NCI-H2171 treated with DMSO at 0.1 percent for 48 hours (cell line): ENCODE measurements around the gene FNDC10.
"Not testable (repeated sequence)": the region's sequence is repeated elsewhere in the genome, so short reads cannot be mapped to it uniquely, and the experiment has no call there.

Source experiments
- DNase-seq: peaks from one replicate; lab custom pipeline; 2025; lab: John Stamatoyannopoulos, UW

FNDC10 gene

GRCh38 chr1:1599935-1600860 is at the start of gene FNDC10:
FNDC10 (minus strand) TSS chr1:1600135; CDS start chr1:1600015, 120 bp downstream.
- DNase-seq, result no peak

DNA sequence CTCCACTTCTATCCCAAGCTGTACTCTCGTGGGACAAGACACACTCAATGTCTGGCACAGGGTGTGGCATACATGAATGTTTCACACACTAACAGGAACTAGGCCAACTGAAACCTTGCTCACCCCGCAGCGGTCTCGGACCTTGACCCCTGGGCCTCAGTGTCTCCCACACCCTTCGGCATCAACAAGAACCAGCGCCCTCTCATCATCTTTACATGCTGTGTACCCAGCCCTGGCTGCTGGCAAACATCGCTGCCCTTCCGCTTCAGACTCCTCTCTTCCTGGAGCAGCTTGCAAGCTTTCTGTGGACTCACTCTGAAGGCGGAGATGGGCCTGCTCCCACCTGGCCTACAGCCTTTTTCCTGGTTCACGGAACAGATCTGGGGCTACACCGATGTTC is 48.3 kb upstream of the FNDC10 start:
- not testable (repeated sequence) for DNase-seq

DNA sequence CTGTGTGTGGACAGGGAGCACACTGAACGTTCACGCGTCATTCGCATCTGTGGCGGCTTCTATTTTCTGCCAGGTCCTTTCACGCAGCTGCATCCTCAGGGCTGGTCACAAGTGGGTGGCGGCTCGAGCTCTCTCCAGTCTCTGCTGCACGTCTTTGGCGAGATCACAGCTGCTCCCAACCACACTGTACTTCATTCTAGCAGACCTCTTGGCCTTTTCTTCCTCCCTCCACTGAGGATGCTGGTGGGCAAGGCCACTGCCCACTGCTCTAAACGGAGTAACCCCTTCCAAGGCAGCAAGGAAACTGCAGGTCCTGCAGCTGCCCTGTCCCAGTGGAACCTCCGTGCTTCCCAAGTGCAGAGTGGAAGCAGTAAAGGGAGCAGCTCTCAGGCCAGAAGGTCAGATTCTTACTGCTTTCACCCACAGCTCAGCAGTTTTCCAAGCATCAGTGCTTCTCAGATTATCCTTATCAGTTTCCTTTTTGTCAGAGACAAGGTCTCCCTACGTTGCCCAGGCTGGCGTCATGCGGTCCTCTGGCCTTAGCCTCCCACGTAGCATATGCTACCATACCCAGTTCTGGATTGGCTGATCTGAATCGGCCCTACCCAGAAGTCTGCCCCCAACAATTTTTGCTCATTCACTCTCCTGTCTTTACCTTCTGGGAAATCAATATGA is 47.8 kb upstream of the FNDC10 start:
- not testable (repeated sequence) for DNase-seq

GRCh38 chr1:1646326-1646725 is 46.4 kb upstream of the FNDC10 start:
- not testable (repeated sequence) for DNase-seq

DNA sequence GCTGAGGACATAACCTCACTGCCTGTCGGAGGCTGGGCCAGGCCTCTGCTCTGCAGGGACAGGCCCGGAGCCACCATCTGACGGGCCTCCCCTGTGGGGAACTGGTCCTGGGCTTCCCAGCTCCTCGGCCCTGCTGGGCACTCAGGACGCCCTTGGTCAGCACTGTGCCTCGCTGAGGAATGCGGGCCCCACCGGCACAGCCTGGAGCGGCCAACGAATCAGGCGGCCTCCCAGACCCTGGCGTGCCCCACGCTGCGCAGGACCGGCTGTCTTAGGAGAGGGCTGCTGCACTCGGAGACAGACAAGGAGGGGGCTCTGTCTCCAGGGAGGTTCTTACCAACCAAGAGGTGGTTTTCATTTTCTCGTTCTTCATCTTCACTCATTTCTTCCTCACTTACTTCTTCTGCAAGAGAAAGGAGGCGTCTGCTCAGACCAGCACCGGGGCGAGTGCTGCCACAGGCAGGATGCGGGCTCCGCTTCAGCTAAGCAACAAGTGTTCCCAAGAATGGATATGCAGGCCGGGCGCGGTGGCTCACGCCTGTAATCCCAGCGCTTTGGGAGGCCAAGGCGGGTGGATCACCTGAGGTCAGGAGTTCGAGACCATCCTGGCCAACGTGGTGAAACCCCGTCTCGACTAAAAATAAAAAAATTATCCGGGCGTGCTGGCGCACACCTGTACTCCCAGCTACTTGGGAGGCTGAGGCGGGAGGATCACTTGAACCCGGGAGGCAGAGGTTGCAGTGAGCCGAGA is 41.0 kb upstream of the FNDC10 start:
- not testable (repeated sequence) for DNase-seq

- DNase-seq, result not testable (repeated sequence)
These were observed 40.1 kb upstream of the FNDC10 start for GRCh38 chr1:1640081-1640480.

DNA sequence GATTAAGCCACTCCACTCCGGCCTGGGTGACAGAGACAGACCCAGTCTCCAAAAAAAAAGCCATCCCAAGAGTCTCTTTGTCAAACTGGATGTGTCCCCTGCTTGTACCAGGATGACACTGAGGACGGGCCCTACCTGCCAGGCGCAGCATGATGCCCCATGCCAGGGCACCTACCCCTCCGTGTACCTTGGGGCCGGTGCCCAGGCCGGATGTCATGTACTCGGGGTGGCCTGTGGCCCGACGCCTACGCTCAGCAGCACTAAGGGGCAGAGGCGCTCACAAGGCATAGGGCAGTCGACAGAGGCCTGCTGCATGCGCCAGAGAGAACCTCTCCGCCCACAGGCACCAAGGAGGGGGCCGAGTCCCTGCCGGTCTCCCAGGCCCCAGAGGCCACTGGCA is 39.4 kb upstream of the FNDC10 start:
- not testable (repeated sequence) for DNase-seq

DNA sequence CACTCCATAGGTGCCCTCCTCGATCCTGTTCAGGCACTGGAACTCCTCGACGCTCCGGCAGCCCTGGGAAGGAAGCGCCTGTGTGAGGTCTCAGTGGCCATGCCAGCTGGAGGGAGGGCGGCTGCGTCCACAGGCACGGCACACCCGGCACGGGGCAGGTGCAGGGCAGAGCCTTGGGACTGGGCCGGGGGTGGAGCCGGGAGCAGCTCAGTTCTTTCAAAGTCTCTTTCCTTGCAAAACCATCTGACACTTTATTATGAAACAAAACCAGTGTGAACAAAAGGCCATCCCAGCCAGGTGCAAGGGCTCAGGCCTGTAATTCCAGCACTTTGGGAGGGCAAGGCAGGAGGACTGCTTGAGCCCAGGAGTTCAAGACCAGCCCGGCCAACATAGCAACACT is 38.6 kb upstream of the FNDC10 start:
- not testable (repeated sequence) for DNase-seq

DNA sequence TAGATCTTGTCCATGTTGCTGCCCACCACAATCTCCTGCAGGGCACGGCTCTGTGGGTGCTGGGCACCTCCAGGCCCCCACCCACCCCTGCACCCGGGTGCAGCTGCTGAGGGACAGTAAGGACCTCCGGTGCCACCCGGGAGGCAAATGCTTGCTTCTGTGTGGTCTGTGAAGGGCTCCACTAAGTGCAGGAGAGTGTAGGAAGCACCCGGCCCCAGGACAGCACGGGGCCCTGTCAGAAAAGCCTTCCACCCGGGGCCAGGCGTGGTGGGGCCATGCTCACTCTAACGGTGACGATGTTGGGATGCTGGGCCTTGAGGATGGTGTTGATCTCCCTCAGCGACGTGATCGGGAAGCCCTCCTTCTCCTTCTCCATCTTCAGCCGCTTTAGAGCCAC is 37.5 kb upstream of the FNDC10 start:
- not testable (repeated sequence) for DNase-seq

DNA sequence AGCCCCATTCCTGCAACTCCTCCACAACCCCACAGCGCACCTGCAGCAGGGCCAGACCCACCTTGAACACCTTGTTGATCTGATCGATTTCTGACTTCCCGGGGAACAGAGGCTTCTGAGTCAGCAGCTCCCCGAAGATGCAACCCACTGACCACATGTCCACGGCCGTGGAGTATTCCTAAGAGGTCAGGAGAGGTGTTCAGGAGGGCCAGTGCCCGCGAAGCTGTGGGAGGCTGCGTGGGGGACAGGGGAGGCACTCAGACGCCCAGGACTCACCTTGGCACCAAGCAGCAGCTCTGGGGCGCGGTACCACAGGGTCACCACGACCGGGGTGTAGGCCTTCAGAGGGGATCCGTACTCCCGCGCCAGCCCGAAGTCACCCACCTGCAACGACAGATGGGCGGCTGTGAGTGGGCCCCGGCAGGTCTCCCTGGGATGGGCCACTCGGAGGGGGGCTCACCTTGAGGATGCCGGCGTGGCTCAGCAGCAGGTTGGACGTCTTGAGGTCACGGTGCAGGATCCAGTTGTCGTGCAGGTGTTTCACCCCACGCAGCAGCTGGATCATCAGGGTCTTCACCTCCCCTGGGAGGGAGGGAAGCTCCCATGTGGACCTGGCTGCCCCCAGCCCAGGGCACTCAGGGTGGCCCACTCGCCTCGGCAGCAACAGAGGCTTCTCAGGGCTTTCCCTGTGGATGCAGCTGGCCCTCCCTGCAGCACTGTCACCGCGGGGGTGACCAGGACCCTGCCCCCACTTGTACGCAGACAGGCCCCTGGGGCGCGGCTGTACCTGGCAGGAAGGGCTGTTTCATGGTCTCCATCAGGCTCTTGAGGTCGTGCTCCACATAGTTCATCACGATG is 36.9 kb upstream of the FNDC10 start:
- DNase-seq, result not testable (repeated sequence)

GRCh38 chr1:1634613-1635012 is 34.7 kb upstream of the FNDC10 start:
- DNase-seq, result not testable (repeated sequence)

DNA sequence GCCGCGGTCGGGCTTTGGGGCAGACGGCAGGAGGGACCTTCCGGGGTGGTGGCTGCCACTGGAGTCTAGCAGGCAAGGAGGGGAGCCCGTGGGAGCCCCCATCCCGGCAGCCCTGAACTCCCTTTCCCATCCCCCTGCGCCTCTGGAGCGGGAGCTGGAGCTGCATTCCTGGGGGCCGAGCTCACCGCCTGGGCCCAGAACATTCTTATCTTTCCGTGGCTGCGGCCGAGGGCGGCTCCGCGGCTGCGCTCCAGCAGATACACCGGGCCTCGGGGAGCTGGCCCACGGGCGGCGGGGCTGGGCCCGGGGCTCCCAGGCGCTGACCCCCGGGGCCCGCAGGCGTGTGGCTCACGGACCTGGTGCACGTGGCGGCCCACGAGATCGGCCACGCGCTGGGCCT is 33.5 kb upstream of the FNDC10 start:
- DNase-seq, result not testable (repeated sequence)

GRCh38 chr1:1631782-1632420 is 32.0 kb upstream of the FNDC10 start, which contains the start of gene MMP23B:
MMP23B (plus strand) TSS chr1:1632173; CDS start chr1:1632219, 46 bp downstream.
- no peak for DNase-seq

DNA sequence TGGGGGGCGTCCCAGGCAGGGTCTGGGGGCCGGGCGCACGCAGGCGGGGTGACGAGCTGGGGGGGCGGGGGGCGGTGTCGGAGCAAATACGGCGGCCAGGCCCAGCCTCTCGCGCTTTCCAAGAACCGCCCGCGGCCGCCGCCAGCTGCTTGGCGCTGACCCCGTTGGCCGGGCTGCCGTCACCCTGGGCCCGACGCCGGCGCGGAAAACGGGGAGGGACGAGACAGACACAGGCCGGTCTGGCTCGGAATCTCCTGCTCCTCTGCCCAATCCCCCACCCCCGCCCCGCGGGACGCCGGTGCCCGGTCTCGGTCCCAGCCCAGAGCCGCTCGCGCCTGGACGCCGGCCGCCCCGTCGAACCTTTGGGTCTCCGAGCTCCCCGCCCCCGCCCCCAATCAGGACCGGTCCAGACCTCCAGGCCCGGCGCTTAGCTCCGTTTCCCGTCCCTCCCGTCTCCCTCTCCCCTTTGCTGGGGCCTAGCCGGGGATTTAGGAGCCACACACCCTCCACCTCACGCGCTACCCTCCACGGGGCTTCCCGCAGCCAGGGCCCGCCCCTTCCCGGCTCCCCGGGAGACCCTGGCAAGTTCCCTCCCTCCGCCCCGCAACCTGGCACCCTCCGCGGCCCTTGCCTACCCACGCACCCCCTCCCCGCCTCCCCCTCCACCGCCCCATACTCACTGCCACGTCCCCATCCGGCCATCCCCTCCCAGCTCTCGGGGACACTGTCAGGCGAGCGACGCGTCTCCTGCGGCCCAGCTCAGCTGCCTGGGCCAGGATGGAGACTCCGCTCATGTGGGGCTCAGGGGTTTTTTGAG is 31.2 kb upstream of the FNDC10 start:
- DNase-seq, result peak; percentile 25

GRCh38 chr1:1630191-1630964 is 30.4 kb upstream of the FNDC10 start:
- DNase-seq, result peak; percentile 96

- peak; percentile 93 for DNase-seq
These were observed 29.7 kb upstream of the FNDC10 start for GRCh38 chr1:1629430-1630190.

DNA sequence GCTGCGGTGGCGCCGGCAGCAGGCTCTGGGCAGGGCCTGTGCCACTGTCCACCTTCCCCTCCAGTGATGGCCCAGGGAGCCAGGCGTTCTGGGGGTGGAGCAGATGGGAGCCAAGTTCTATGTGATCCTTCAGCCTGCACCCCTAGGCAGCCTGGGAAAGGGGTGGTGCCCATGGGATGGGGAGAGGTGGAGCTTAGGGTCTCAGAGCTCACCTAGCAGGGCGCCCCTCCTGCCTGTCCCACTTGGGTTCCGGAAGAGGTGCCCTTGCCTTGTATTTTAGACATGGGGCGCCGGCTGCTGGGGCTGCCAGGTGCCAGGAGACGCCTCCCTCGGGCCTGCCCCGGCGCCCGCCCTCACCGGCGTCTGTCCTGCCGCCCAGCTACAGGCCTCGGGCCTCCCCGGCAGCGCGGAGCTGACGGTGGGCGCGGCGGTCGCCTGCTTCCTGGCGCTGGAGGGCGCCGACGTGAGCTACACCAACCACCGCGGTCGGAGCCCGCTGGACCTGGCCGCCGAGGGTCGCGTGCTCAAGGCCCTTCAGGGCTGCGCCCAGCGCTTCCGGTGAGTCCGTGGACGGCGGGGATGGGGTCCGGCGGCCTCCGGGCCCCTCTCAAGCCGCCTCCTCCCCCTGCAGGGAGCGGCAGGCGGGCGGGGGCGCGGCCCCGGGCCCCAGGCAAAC is 29.0 kb upstream of the FNDC10 start:
- DNase-seq, result peak; percentile 66
